GM18526 (cell line): Measurements from ENCODE around the gene CNOT8.

Experiments used
- POLR2A ChIP-seq: IDR thresholded peaks from 3 replicates; pipeline ENCODE4 v1.6.1; 2011; ENCODE audit not compliant: insufficient read length; ENCODE audit errors: extremely low read depth

Gene CNOT8

GRCh38 chr5:154881986-154882385 is 23.6 kb downstream of the CNOT8 start:
- TF ChIP-seq POLR2A = no peak

GRCh38 chr5:154884424-154884823 is 26.0 kb downstream of the CNOT8 start:
- TF ChIP-seq POLR2A = no peak

- no peak for TF ChIP-seq POLR2A
Measured at GRCh38 chr5:154885439-154885838, 27.0 kb downstream of the CNOT8 start.

GRCh38 chr5:154892369-154892771 is 33.9 kb downstream of the CNOT8 start:
- TF ChIP-seq POLR2A = no peak

GRCh38 chr5:154893381-154893780 is 35.0 kb downstream of the CNOT8 start:
- no peak for TF ChIP-seq POLR2A

- no peak for TF ChIP-seq POLR2A
Measured at GRCh38 chr5:154895606-154896561, 37.5 kb downstream of the CNOT8 start.

GRCh38 chr5:154896562-154897165 is 38.2 kb downstream of the CNOT8 start:
- no peak for TF ChIP-seq POLR2A

- no peak for TF ChIP-seq POLR2A
Measured at GRCh38 chr5:154898210-154898609, 39.8 kb downstream of the CNOT8 start.

GRCh38 chr5:154899151-154899816 is 40.9 kb downstream of the CNOT8 start:
- no peak for TF ChIP-seq POLR2A

- no peak for TF ChIP-seq POLR2A
Measured at GRCh38 chr5:154900066-154900465, 41.6 kb downstream of the CNOT8 start.

- no peak for TF ChIP-seq POLR2A
Measured at GRCh38 chr5:154901276-154901675, 42.8 kb downstream of the CNOT8 start.

- no peak for TF ChIP-seq POLR2A
Measured at GRCh38 chr5:154901913-154902312, 43.5 kb downstream of the CNOT8 start.

GRCh38 chr5:154916874-154917273 is 58.4 kb downstream of the CNOT8 start:
- no peak for TF ChIP-seq POLR2A

- no peak for TF ChIP-seq POLR2A
Measured at GRCh38 chr5:154917757-154918156, 59.3 kb downstream of the CNOT8 start.

GRCh38 chr5:154923441-154924430 is 65.3 kb downstream of the CNOT8 start:
- TF ChIP-seq POLR2A = no peak
